Stimulated activated CD4-positive, alpha-beta T cell treated with anti-CD3 and anti-CD28 coated beads, Interleukin-4, amount 100 ng/mL, for 1 hour (primary cell): ENCODE results near the gene MTG1.
"Not testable (repeated sequence)": the region's sequence is repeated elsewhere in the genome, so short reads cannot be mapped to it uniquely, and the experiment has no call there.

Experiments
- DNase-seq: peaks from one replicate; pipeline ENCODE4 v3.0.0-alpha.2; 2020

The MTG1 gene

GRCh38 chr10:133431888-133432613 lies 38.1 kb downstream of the MTG1 start:
- not testable (repeated sequence) for DNase-seq

DNA sequence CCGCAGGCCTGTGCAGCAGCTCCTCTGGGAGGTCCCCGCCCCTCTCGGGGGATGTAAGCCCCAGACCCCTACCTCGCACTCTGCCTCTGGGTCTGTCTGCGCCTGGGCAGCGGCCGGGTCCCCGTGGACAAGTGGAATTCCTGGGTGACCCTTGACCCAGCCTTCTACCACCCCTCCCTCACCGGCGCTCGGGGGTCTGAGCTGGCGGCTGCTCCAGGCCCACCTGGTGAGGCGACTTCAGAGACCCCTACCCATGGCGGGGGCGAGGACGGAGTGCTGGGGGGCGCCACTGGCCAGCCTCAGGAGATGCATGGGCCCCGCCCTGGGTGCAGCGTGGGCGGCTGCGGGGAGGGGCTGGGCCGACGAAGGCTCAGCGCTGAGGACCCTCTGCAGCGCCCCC lies 38.8 kb downstream of the MTG1 start:
- DNase-seq, result not testable (repeated sequence)

- no peak for DNase-seq
These were observed 44.8 kb downstream of the MTG1 start for GRCh38 chr10:133438711-133439273.

DNA sequence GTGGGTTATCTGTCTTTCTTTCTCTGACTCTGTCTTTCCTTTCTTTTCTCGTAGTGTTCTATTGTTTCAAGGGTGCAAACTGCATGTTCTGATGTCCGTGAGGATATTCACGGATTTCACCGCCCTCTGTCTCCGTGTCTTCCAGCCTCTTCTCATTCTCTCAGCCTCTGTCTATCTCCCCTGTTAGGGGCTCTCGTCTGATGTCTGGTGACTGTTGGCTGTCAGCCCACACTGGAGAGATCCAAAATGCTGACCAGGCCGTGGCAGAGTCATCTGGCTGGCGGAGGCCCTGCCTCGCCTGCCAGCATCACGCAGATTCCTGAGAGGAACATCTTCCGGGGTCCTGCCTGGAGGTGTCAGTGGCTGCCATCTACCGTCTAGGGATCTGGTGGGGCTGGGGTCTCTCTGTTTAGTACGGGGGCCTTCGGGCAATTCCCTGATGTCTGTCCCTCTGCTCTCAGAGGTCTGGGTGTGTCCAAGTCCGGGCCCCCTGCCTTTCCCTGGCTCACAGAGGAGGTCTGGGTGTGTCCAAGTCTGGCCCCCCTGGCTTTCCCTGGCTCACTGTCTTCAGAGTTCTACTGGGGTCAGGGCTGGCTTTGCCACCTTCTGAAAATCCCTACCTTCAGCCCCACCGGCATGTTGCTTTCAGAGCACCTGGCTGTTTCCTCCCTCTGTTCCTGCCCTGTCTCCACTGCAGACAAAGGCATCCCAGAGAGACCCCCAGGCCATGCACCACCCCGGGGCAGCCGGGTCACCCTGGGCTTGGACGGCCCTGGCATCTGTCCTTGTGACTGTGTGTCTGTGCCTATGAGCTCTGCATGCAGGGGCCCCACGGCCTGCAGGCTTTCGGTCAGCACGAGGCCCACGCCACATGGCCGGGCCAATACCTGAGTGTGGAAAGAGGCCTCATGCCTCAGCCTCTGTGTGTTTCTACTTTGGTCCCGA lies 45.8 kb downstream of the MTG1 start:
- no peak for DNase-seq

GRCh38 chr10:133440633-133441285 lies 46.8 kb downstream of the MTG1 start:
- no peak for DNase-seq

- DNase-seq, result not testable (repeated sequence)
These were observed 47.4 kb downstream of the MTG1 start for GRCh38 chr10:133441356-133441755.

DNA sequence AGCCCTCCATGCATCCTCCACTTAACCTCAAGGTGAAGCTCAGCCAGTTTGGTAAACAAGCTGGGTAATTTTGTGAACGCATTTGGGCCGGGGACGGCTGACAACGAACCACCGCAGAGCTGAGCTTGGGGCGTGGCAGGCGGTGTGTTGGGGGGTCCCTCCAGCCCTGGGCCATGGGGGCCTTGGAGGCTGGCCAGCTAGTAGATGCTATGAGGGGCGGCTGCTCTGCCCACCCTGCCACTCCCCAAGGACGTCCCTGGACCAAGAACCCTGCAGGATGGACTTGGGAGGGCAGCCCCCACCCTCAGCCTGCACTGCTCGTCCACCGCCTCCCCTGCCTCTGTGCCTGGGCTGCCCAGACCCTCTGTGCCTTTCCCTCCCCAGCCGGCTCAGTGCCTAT lies 47.8 kb downstream of the MTG1 start:
- no peak for DNase-seq

DNA sequence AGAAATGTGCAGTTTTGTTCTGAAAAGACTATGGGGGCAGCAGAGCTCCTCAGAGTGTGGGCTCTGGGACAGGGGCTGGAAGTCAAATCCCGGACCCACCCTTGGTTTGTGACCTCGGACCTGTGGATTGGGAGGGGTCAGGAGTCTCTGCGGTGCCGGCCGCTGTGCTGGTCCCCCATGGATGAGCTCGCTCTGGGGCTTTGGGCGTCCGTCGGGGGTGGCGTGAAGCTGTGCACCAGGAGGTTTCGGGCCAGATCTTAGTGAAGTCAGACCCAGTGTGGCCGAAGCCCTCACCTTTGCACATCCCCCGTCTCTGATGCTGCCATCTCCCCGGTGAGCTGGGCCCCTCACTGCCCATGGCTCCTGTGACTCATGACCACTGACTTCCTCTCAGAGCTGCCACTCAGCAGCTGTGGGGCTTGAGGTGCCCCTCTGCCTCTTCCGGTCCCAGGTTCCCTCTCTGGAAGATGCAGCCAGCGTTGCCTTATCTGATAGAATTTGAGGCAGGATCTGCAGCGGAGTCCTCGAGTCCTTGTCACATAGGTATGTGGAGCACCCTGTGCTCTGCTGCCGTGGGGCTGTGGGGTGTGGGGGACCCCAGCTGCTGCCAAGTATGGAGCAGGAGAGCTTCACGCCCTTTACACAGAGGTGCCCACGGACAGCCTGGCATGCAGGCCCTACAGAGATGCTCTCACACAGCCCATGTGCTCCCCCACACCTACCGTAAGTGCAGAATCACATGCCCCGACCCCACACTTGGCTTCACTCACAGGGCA lies 48.4 kb downstream of the MTG1 start:
- DNase-seq, result no peak

DNA sequence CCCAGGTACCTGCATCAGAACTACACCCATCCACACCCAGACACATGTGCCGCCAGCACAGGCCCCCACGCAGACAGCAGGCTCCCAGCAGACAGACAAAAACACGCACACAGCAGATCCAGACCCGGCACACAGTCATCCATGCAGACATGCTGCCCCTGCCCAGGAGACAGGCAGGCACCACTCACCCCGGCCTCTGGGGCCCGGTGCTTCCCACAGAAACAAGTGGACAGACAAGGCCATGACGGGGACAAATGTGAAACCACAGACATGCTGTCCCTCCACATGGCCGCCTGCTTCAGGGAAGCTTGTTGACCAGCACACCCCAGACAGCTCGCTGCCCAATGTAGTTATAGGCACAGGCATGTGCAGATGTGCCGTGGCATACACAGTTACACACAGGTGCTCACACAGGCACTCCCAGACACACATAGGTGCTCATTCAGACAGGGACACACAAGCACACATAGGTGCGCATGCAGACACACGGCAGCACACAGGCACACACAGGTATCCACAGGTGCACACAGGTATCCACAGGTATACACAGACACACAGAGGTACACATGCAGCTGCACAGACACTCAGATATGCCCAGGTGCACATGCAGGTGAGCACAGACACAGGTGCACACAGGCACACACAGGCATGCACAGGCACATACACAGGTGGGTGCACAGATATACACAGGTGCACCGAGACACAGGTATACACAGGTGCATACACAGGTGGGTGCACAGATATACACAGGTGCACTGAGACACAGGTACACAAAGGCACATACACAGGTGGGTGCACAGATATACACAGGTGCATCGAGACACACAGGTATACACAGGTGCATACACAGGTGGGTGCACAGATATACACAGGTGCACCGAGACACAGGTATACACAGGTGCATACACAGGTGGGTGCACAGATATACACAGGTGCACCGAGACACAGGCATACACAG lies 49.3 kb downstream of the MTG1 start:
- DNase-seq, result no peak

DNA sequence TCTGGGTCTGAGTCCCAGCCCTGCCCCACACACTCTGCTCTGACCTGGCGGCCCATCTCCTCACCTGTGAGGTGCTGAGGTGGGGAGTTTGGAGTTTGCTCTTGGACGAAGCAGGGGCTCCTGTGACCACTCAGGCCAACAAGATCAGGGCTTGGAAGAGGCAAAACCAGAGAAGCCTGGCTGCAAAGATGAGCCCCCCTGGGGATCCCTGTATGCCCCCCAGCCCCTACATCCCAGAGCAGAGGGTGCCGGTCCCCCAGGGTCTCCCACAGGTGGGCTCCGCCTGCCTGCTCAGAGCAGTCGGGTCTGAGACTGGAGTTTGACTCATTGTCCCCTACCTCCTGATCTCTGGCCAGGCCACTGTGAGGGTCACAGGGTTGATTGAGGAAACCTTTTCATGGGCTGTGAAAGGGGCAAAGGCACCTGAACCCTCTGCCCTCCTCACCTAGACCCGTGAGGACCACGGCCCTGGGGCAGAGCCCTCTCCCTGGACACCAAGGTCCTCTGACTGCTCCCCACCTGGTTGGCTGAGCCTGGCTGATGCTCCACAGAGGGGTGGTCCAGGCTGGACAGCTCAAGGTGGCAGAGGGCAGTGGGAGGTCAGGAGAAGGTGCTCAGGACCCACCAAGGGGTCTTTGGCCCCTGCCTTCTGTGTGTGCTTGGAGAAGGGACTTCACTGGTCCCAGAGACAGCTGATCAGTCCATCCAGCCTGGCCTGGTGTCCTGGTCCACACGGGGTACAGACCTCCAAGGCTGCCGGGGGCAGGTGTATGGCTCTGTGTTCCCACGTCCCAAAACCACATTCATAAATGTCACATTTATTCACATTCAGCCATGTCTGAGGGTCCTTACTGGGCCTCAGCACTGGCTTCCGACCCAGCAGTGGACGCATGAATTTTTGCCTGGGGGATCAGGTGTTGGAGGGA lies 50.6 kb downstream of the MTG1 start:
- no peak for DNase-seq

GRCh38 chr10:133445268-133445732 lies 51.3 kb downstream of the MTG1 start:
- no peak for DNase-seq

DNA sequence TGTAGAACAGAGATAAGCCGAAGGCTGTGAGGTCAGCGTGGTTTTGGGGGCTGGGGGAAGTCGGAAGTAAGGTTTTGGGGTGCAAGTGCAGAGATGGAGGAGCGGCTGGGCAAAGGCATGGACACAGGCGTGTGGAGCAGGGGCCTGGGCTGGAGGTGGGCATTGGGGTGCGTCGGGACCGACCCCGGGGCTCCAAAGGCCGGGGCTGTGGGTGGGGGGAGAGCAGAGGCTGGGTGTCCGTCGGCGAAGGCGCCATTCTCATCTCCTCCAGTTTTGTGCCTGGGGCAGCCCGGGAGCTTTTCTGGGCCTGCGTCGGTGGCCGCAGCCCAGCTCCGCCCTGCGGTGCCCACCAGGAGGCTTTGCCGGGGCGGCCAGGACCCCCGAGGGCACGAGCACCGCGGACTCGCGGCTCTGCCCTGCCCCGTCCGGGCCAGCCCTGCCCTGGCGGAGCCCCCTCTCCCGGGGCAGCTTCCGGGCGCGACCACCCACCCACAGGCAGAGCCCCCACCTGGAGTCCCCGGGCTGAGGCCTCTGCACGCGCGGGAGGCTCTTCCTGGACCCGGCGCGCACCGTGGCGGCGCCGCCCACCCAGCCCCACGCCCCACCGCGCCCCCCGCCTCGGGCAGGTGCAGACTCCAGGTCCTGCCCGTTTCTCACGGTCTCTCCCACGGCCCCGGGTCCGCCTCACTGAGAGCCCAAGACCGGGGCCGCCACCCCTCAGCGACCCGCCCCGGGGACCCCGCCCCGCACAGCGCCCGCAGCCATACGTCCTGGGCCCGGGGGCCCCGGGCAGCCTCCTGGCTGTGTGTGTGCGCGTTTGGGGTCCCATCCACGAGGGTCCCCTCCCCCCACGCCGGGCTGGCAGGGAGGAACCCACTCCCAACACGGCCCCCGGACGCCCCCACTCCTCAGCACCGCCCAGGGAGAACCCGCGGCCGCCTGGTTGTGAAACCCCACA lies 52.1 kb downstream of the MTG1 start:
- DNase-seq, result no peak

- DNase-seq, result no peak
These were observed 53.0 kb downstream of the MTG1 start for GRCh38 chr10:133446979-133447378.

- DNase-seq, result no peak
These were observed 54.2 kb downstream of the MTG1 start for GRCh38 chr10:133448120-133448519.

DNA sequence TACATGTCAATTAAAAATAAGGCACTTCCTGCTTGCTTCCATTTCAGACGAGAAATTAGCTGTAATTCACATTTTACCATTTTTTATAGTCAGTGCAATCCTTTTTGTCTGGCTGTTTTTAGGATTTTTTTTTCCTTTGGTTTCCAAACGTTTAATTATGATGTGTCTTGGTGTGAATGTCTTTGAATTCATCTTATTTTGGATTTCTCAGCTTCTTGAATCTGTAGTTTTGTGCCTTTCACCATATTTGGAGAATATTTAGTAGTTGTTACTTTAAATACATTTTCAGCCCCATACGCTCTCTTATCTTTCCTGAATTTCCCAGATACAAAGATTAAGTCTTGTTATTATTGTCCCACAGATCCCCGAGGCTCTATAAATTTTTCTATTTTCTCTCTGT lies 57.4 kb downstream of the MTG1 start:
- DNase-seq, result no peak

DNA sequence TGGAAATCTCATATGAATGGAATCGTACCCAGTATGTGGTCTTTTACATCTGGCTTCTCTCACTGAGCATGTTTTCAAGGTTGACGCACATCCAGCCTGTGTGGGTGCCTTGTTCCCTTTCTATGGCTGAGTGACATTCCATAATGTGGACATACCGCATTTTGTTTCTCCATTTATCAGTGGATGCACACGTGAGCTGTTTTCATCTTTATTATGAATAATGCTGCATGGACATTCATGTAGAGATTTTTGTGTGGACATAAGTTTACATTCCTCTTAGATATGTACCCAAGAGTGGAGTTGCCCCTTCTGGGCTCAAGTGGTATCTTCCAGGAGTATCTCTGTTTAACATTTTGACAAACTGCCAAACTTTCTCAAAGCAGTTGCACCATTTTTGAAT lies 58.5 kb downstream of the MTG1 start:
- no peak for DNase-seq

GRCh38 chr10:133453516-133454203 lies 59.7 kb downstream of the MTG1 start, which contains the start of gene SCART1:
SCART1 (plus strand) TSS chr10:133453945; CDS start chr10:133453998, 53 bp downstream.
- DNase-seq, result no peak
